ENCODE measurements around the gene MBNL2.
"Not testable (repeated sequence)": the region's sequence is repeated elsewhere in the genome, so short reads cannot be mapped to it uniquely, and the experiment has no call there.

The MBNL2 gene

DNA sequence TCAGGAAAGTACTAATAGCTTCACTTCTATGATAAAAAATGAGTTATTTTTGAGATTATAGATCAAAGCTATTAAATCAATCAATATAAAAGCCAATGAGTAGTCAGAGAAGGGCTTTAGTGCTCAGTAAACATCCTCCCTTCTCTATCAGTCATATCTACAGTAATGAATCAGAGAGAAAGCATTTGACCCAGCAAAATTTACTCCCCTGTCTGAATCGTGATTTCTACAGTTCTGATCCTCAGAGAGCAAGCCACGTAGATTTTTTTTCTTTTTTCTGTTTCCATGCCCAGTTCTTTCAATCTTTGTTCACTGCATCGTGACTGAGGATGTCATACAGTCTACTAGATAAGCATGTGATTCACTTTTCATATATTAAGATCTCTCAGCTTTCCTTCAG, 16.2 kb upstream of the MBNL2 start:
- no peak for DNase-seq

DNA sequence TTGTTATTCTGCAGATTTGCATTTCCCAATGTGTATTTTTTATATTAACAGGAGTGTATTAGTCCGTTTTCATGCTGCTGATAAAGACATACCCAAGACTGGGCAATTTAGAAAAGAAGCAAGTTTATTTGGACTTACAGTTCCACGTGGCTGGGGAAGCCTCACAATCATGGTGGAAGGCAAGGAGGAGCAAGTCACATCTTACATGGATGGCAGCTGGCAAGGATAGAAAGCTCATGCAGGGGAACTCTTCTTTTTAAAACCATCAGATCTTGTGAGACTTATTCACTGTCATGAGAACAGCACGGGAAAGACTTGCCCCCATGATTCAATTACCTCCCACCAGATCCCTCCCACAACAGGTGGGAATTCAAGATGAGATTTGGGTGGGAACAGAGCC, 14.9 kb upstream of the MBNL2 start:
- intact Hi-C loops (cut with DNase I): not testable (repeated sequence)

More for the DNA sequence above, 16.2 kb upstream of the MBNL2 start:
- intact Hi-C loops (cut with DNase I): no loop called here

DNA sequence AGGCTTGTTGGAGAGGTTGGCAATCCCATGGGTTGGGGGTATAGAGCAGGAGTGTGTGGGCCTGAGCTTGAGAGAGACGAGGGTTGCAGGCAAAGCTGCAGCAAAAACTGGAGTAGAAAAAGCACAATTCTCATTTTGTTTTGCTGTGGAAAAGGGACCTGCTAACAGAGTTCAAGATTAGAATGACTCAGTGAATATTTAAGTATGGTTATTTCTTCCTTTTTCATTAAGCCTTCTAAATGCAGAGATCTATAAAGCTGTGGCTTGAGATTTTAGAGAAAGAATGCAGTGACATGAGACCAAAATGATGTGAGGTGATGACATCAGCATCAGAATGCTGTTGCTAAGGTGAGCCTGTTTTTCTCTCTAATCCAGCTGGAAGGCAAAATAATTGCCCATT, 10.8 kb upstream of the MBNL2 start:
- DNase-seq: no peak
- intact Hi-C loops (cut with DNase I): no loop called here

More for the DNA sequence above, 14.9 kb upstream of the MBNL2 start:
- DNase-seq: not testable (repeated sequence)

DNA sequence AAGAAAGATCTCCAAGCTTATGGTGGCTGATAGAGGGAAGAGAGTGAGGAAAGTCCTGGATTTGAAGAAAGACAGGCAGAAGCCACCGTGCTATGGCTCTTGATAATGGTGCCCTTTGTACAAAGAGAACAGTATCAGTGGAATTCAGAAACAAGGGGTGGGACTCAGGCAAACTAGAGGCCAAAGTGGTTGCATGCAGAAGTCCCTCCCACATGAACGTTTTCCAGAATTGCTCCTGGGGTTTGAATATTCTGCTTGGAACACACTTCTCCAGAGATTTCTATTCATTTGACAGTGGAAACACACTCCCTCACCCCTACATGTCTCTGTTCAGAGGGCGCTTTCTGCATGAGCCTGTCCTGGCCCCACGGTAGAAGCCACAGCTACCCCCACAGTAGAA, 10.1 kb upstream of the MBNL2 start:
- peak in 1 of 10 donors; percentile 43 for DNase-seq
- intact Hi-C loops (cut with DNase I): loop anchor here (1.0 to 2.0 kb wide), 2 partner anchors 96 to 101 kb away; no protein-coding TSS in a partner anchor

DNA sequence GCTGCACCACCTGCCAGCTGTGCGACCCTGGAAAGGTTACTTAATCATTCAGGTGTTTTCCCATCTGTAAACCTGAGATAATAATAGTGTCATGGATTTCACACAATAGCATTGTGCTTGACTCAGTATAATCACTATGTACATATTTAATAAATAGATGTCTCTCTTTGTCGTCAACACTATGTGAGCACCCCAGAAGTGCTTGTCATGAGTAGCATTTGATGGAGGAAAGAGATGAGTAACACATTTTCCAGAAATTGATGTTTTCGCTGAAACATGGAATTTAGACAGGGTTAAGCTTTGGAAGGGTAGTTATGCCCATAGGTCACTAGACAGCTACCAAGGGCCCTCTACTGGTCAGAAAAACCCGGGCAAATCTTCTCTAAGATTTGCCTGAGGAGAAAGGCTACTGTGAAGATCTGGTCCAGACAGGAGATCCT, 9.5 kb upstream of the MBNL2 start:
- intact Hi-C loops (cut with DNase I): loop anchor here (1.0 to 2.0 kb wide), 2 partner anchors 96 to 102 kb away; no protein-coding TSS in a partner anchor
- DNase-seq: peak in 2 of 10 donors; percentile 37 to 56

DNA sequence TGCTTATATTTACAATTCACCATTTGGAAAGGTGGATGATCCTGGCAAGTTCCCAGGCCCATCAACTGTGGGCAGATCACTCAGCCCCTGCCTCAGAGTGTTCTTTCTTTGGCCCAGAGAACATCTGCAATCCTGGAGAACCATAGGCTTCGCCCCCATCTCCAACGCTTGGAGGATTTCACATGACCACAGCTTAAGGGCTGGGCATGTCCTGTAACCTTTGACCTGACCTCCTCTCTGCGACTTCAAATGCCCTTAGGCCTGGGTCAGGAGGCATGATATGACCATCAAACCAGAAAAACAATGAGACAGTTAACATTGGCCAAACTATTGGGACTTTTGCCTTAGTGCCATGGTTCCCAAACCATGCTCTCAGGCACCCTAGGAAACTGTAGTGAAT, 7.2 kb upstream of the MBNL2 start:
- DNase-seq: no peak
- intact Hi-C loops (cut with DNase I): no loop called here

DNA sequence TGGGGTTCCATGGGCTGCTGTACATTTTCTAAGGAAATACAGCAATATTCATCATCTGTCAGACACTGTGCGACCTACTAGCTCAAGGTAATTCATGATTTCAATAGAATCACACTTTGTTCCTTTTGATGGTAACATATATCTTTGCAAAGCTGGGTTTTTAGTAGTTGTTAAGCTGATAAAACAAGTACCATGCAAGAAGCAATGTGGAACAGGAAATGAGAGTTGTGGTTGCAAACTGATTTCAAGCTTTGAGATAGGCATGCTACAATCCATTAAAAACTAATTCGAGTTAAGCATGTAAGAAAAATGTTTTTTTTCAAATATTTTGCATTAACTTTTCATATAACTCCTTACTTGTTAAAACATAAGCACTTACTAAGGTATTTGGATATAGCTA, 6.8 kb upstream of the MBNL2 start:
- intact Hi-C loops (cut with DNase I): no loop called here
- DNase-seq: no peak

DNA sequence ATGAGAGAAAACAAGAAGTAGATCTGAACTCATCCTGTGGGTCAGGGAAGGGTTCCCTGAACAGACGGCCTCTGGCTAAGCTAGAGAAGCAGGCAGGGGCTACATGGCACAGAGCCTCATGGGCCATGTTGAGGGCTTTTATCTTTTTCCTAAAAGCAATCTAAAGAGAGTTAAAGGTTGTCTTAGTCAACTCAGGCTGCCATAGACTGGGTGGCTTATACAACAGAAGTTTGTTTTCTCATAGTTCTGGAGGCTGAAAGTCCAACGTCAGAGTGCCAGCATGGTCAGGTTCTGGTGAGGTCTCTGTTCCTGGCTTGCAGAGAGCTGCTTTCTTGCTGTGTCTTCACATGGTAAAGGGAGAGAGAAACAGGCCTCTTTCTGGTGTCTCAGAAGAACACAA, 2.9 kb upstream of the MBNL2 start:
- DNase-seq: no peak
- intact Hi-C loops (cut with DNase I): no loop called here

DNA sequence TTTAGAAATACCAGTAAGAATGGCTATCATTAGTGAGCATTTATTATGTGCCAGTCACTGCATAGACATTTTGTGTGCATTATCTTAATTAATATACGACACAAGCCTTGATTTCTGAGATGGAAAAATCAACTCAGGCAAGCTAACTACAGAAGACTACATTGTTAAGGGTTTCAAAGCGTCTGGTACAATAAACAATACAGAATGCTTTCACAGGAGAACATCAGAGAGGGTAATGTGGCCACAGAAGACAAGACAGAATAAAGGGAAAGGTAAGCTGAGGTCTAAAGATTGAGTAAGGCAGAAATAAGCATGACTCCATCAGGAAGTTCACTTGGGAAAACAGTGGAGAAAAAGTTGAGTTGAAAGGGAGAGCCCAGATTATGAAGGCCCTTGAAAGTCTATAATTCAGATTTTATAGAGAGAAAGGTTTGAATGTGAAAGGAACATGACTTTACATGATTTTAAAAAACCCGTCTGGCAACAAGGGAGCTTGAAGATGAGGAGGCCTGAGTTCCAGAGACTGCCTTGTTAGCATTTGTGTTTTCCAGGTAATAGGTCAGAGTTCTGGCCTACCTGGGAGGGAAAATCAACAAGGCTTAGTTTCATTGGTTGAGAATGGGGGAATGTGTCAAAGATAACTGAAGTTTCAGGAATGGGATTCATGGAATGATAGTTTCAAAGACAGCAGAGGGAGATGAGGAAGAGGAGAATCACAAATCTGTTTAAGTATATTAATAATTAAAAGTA, 1.8 kb upstream of the MBNL2 start:
- no peak for DNase-seq
- intact Hi-C loops (cut with DNase I): loop anchor here (5.0 to 10.0 kb wide), 3 partner anchors 84 to 212 kb away; partner anchors contain the start of gene RAP2A

DNA sequence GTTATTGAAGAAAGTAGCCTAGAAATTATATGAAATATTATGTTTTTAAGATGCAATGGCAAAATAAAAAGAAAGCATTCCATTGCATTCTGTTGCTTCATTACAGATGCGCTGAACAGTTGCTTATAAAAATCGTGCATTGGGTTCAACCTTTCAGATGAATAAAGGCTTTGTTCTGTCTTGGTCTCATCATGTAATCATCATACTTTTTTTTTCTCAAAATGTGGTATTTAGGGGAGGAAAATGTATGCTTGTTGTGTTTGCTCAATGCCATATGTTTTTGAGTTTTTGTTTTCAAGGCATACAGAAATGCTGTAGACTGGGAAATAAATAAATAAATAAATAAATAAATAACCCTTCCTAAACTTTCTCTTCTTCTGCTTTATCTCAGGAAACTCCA, 1.1 kb upstream of the MBNL2 start:
- no peak for DNase-seq
- intact Hi-C loops (cut with DNase I): loop anchor here (5.0 to 10.0 kb wide), 3 partner anchors 84 to 211 kb away; partner anchors contain the start of gene RAP2A

DNA sequence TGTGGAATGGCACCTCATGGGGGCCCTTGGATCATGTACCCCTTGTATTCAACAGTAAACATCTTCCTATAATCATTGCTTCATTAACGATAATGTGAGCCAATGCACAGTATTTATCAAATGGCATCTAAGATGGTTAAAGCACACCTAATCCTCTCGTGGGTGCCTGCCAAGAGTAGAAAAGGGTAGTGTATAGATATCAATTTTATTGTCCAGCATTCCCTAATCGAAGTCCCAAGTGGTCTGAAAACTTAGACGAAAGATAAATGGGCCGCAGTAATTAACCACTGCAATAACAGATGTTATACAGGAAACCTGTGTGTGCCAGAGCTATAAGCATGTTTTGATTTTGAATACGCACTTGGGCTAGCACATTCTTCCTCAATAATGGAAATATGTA, 667 bp upstream of the MBNL2 start:
- DNase-seq: no peak
- intact Hi-C loops (cut with DNase I): loop anchor here (5.0 to 10.0 kb wide), 3 partner anchors 83 to 211 kb away; partner anchors contain the start of gene RAP2A

DNA sequence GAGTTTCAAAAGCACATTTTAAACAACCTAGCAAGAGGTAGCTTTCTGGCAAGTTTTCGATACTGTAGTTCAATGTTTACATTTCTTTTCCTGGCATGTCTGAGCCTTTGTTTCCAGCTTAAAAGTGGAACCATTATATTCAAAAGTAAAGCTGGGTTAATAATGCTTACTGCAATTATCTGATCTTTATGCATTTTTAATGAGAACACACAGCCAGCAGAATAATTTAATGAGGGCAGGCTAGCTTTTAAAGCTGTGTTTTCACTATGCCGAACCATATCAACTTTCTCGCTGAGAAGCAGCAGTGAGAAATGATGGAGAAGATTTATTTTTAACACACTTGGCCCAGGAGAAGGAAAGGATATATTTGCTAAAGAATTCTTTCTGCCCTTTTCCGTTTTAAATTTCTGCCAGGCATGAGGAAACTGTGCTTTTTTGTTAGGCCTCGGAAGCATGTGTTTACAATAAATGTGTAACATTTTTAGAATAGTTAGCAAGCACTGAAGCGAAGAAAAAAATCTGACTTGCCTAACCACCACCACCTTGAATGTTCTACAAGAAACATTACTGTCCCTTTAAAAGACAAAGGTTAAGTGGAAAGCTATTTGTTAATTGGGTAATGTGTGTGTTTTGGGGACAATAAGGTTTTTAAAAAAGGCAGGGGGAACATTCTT, 1.0 kb downstream of the MBNL2 start:
- DNase-seq: no peak
- intact Hi-C loops (cut with DNase I): loop anchor here (5.0 to 10.0 kb wide), 3 partner anchors 82 to 209 kb away; partner anchors contain the start of gene RAP2A

DNA sequence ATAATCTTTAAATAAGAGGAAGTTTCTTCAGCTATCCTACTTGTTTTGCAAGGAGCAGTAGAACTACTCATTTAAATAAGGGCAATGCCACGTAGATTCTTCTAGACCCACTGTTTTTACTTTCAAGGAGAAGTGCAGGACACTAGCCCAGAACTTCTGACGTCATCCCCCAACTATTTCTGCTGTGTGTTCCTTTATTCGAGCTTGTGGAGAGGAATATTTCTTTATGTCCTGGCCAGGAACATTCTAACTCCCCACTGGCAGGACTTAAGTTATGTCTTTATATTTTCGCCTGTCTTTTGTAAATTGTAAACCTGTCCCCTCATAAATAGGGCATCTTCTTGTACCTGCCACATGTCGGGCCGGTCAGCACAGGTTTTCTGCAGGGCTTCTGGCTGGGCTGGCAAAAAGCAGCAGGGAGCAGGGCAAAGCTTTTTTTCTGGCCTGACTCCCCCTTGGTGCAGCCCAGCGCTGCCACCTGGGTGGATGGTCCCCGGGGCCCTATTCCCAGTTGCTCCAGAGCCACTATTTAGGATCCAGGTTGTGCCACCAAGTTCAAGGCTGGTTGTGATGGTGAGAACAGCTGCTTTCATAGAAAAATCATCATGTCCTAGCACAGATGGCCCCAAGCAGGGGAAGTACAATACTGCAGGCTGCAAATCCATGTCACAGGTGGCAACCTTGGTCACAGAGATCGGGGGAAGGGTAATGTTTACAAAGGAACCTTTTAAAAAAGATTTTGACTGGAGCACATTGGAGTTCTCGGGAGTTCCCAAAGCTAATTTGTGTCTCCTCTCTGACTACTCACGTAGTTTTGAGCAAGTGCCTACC, 1.8 kb downstream of the MBNL2 start:
- DNase-seq: peak in 2 of 10 donors; percentile 83 to 84
- intact Hi-C loops (cut with DNase I): loop anchor here (5.0 to 10.0 kb wide), 3 partner anchors 81 to 208 kb away; partner anchors contain the start of gene RAP2A

DNA sequence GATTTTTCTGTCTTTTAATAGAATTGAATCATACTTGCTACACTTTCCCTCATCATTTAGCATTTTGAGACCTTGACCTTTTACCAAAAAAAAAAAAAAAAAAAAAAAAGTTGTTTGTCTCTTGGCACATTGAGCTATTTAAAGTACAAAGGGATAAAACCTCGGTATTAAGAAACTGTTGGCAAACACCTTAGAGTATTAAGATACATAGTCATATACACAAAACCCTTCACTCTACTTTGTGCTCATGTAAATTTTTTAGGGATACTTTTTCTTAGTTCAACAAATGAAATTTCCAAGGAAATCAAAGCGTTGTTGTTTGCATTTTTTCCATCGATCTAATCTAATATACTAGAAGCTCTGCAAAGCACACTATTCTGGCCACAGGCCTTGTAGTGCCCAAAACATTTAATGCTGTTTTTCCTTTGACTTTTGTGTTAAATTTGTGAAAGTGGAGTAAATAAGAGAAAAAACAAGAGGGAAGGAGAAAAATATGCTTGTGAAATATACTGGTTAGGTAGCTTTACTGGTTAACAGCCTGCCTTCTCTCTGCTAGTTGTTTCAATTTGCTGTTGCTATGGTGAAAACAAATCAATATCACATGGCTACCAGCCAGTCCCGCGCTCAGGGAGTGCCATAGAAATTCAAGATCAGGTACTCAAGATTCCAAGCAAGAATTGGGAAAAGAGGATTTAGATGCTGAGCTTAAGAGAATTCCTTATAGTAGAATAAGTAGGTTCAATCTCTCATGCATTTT, 2.6 kb downstream of the MBNL2 start:
- no peak for DNase-seq
- intact Hi-C loops (cut with DNase I): loop anchor here (5.0 to 10.0 kb wide), 5 partner anchors 38 to 208 kb away; partner anchors contain the start of gene RAP2A

DNA sequence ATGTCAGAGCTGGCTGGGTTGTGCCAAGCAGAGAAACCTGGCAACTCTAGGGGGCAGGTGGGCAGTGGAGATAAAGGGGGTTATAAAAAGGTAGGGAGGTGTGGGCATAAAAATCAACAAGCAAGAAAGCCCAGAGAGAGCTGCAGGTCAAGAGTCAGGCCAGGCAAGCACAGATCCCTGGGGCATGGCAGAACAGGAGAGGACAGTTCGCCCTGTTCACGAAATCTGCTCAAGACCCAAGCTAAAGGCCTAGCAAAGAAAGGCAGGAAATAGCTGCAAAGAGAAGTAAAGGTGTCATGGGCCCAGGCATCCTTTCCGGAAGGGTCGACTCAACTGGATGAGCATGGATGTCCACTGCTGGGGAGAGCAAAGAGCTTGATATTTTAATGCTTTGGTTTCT, 3.4 kb downstream of the MBNL2 start:
- DNase-seq: no peak
- intact Hi-C loops (cut with DNase I): loop anchor here (5.0 to 10.0 kb wide), 3 partner anchors 37 to 112 kb away; no protein-coding TSS in a partner anchor

DNA sequence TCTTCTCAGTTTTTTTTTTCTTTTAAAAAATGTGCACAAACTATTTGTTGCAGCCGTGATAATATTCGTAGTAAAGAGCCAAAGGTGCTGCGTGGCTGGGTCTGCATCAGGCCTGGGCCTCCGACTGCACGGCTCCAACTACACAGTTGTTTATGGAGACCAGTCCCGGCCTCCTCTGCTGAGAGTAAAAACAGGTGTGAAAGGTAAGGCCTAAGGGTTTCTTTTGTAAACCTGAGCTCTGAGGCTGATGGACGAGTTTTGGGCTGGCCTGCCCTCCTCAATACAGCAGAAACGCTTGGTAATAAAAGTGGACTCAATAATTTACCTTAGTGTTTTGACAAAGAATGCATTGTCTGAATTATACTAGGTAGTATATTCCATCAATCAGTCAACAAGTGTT, 3.9 kb downstream of the MBNL2 start:
- peak in 1 of 10 donors; percentile 80 for DNase-seq
- intact Hi-C loops (cut with DNase I): loop anchor here (5.0 to 10.0 kb wide), 3 partner anchors 36 to 111 kb away; no protein-coding TSS in a partner anchor

DNA sequence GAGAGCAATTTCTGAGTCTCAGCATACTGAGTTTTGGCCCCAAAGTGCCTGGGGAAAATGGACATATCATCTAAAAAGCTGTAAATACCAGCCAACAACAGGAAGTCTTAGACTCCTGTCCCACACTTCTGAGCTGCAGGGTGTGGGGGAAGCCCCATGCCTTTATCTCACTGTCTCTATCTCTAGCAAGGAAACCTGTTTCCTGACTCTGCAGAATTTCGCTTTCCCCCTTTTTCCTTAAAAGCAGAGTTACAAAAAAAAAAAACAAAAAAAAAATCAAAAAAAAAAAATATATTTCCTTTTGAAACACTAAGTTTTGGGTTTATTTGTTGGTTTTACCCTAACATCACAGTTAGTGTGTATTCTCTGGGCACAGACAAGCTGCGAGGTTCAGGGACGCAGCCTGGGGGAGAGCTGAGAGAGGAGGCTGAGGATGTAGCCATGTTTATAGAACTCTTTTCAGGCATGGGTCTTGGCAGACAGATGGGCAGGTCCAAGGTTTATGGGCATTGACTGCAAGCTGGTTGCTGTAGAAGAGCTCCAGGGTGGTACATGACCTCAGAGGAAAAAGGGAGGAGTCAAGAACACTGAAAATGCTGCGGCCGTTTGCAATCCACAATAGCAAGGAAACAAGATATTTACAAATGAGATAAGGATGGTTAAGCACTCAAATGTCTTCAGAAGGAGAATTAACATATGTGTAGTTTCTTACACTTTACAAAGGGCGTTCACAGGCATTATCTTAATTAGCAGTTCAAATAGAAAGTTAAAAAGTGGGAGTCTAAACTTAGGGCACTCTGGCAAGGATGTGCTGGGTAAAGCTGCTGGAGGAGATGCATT, 4.9 kb downstream of the MBNL2 start:
- intact Hi-C loops (cut with DNase I): loop anchor here (5.0 to 10.0 kb wide), 3 partner anchors 35 to 110 kb away; no protein-coding TSS in a partner anchor
- DNase-seq: no peak

DNA sequence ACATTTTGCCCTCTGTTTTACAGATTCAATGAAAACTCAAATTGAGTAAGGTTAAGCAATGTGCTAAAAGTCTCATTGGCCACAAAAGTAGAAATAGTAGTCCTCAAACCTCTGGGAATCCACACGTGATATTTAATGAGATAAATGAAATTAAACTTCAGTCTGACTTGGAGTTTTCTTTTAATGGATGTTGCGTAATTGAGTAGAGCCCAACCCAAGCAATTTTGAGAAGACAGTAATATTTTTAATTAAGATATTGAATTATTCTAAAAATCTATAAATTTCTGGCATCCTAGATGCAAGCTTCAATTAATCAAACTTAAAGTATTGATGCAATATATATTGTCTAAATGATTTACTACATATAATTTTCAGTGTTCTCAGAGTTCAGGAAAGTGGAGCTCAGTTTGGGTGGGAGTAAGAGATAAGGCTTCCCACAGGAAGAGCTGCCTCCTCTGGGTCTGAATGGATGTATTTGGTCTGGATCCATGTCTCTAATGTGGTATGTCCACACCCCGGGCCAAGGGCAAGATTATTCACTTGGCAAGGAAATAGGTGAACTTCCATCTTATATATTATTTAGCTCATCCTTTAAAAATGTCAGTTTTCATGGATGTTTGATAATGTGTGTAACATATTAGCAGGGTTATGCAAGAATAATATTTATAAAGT, 6.9 kb downstream of the MBNL2 start:
- no peak for DNase-seq
- intact Hi-C loops (cut with DNase I): loop anchor here (5.0 to 10.0 kb wide), 3 partner anchors 33 to 108 kb away; no protein-coding TSS in a partner anchor

All from posterior cingulate gyrus (tissue), 11 donors.